ENCODE measurements around the gene PCDHA10.
"Not testable (repeated sequence)": the region's sequence is repeated elsewhere in the genome, so short reads cannot be mapped to it uniquely, and the experiment has no call there.

Gene PCDHA10

GRCh38 chr5:140823475-140823874 lies 32.2 kb upstream of the PCDHA10 start:
- DNase-seq (ENCODE audit: insufficient read length, low spot score) (no peak), FAIRE-seq (no peak)
- TF ChIP-seq SPI1 (IDR thresholded peaks at IDR 0.05; ENCODE audit: low read depth, low read length) (no peak), POLR2A (IDR thresholded peaks at IDR 0.05; ENCODE audit: low read depth, low read length) (no peak), POU2F2 (IDR thresholded peaks at IDR 0.05; ENCODE audit: low read depth, low read length) (no peak), PAX5 (IDR thresholded peaks at IDR 0.05; ENCODE audit: insufficient read depth, low read length, severe bottlenecking) (no peak), POLR2AphosphoS5 (IDR thresholded peaks at IDR 0.05; ENCODE audit: low read depth, low read length) (no peak), TAF1 (IDR thresholded peaks at IDR 0.05; ENCODE audit: low read depth, low read length) (no peak)

DNA sequence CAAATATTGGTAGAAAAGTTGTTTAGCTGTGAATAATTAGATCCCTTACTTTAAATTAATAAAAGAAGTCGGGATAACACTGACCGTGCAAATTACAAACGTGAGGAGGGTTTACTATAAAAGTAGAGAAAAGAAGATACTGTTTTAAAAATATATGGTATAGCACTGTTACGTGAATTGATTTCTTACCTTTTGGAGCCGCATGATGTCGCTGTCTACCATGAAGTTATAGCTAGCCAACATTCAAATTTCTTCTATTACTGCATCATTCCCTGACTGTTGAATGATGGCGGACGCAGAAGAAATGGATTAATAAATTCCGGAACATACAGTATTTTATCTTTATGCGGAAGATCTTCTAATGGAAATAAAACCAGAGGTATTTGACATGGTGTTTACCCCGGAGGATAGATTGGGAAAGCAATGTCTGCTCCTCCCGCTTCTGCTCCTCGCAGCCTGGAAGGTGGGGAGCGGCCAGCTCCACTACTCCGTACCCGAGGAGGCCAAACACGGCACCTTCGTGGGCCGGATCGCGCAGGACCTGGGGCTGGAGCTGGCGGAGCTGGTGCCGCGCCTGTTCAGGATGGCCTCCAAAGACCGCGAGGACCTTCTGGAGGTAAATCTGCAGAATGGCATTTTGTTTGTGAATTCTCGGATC lies 27.9 kb upstream of the PCDHA10 start, which contains the start of gene PCDHA6:
Gene PCDHA6 (plus strand): TSS at position 257 of the 658 bp plus-strand sequence. CDS start 132 bp downstream, at position 389.
- FAIRE-seq (no peak), DNase-seq (ENCODE audit: insufficient read length, low spot score) (no peak)
- TF ChIP-seq SPI1 (IDR thresholded peaks at IDR 0.05; ENCODE audit: low read depth, low read length) (no peak), POU2F2 (IDR thresholded peaks at IDR 0.05; ENCODE audit: low read depth, low read length) (no peak), POLR2AphosphoS5 (IDR thresholded peaks at IDR 0.05; ENCODE audit: low read depth, low read length) (no peak), PAX5 (IDR thresholded peaks at IDR 0.05; ENCODE audit: insufficient read depth, low read length, severe bottlenecking) (no peak), POLR2A (IDR thresholded peaks at IDR 0.05; ENCODE audit: low read depth, low read length) (no peak), TAF1 (IDR thresholded peaks at IDR 0.05; ENCODE audit: low read depth, low read length) (no peak)

GRCh38 chr5:140828362-140828737 lies 27.3 kb upstream of the PCDHA10 start:
- no peak for DNase-seq (ENCODE audit: insufficient read length, low spot score)
- TF ChIP-seq PAX5 (IDR thresholded peaks at IDR 0.05; ENCODE audit: insufficient read depth, low read length, severe bottlenecking) (no peak), POLR2A (IDR thresholded peaks at IDR 0.05; ENCODE audit: low read depth, low read length) (no peak), SPI1 (IDR thresholded peaks at IDR 0.05; ENCODE audit: low read depth, low read length) (no peak), TAF1 (IDR thresholded peaks at IDR 0.05; ENCODE audit: low read depth, low read length) (no peak), POU2F2 (IDR thresholded peaks at IDR 0.05; ENCODE audit: low read depth, low read length) (no peak), POLR2AphosphoS5 (IDR thresholded peaks at IDR 0.05; ENCODE audit: low read depth, low read length) (no peak)
- no peak for FAIRE-seq

DNA sequence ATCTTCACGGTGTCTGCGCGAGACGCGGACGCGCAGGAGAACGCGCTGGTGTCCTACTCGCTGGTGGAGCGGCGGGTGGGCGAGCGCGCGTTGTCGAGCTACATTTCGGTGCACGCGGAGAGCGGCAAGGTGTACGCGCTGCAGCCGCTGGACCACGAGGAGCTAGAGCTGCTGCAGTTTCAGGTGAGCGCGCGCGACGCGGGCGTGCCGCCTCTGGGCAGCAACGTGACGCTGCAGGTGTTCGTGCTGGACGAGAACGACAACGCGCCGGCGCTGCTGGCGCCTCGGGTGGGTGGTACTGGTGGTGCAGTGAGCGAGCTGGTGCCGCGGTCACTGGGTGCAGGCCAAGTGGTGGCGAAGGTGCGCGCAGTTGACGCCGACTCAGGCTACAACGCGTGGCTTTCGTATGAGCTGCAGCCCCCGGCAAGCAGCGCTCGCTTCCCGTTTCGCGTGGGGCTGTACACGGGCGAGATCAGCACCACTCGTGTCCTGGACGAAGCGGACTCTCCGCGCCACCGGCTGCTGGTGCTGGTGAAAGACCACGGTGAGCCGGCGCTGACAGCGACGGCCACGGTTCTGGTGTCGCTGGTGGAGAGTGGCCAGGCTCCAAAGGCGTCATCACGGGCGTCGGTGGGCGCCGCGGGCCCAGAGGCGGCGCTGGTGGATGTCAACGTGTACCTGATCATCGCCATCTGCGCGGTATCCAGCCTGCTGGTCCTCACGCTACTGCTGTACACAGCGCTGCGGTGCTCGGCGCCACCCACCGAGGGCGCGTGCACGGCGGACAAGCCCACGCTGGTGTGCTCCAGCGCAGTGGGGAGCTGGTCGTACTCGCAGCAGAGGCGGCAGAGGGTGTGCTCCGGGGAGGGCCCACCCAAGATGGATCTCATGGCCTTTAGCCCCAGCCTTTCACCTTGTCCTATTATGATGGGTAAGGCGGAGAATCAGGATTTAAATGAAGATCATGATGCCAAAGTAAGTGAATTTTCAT lies 25.9 kb upstream of the PCDHA10 start:
- FAIRE-seq; DNase-seq (ENCODE audit: insufficient read length, low spot score): not testable (repeated sequence)

GRCh38 chr5:140833993-140834392 lies 21.7 kb upstream of the PCDHA10 start, which contains the start of gene PCDHA7:
TSS of gene PCDHA7 (plus strand) at chr5:140834269. CDS start at chr5:140834384, 115 bp downstream.
- DNase-seq (ENCODE audit: insufficient read length, low spot score) (no peak), FAIRE-seq (no peak)
- TF ChIP-seq SPI1 (IDR thresholded peaks at IDR 0.05; ENCODE audit: low read depth, low read length) (no peak), POLR2A (IDR thresholded peaks at IDR 0.05; ENCODE audit: low read depth, low read length) (no peak), POLR2AphosphoS5 (IDR thresholded peaks at IDR 0.05; ENCODE audit: low read depth, low read length) (no peak), TAF1 (IDR thresholded peaks at IDR 0.05; ENCODE audit: low read depth, low read length) (no peak), PAX5 (IDR thresholded peaks at IDR 0.05; ENCODE audit: insufficient read depth, low read length, severe bottlenecking) (no peak), POU2F2 (IDR thresholded peaks at IDR 0.05; ENCODE audit: low read depth, low read length) (no peak)

DNA sequence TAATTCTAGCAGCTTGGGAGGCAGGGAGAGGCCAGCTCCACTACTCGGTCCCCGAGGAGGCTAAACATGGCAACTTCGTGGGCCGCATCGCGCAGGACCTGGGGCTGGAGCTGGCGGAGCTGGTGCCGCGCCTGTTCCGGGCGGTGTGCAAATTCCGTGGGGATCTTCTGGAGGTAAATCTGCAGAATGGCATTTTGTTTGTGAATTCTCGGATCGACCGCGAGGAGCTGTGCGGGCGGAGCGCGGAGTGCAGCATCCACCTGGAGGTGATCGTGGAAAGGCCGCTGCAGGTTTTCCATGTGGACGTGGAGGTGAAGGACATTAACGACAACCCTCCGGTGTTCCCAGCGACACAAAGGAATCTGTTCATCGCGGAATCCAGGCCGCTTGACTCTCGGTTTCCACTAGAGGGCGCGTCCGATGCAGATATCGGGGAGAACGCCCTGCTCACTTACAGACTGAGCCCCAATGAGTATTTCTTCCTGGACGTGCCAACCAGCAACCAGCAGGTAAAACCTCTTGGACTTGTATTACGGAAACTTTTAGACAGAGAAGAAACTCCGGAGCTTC lies 21.2 kb upstream of the PCDHA10 start:
- FAIRE-seq = not testable (repeated sequence)

DNA sequence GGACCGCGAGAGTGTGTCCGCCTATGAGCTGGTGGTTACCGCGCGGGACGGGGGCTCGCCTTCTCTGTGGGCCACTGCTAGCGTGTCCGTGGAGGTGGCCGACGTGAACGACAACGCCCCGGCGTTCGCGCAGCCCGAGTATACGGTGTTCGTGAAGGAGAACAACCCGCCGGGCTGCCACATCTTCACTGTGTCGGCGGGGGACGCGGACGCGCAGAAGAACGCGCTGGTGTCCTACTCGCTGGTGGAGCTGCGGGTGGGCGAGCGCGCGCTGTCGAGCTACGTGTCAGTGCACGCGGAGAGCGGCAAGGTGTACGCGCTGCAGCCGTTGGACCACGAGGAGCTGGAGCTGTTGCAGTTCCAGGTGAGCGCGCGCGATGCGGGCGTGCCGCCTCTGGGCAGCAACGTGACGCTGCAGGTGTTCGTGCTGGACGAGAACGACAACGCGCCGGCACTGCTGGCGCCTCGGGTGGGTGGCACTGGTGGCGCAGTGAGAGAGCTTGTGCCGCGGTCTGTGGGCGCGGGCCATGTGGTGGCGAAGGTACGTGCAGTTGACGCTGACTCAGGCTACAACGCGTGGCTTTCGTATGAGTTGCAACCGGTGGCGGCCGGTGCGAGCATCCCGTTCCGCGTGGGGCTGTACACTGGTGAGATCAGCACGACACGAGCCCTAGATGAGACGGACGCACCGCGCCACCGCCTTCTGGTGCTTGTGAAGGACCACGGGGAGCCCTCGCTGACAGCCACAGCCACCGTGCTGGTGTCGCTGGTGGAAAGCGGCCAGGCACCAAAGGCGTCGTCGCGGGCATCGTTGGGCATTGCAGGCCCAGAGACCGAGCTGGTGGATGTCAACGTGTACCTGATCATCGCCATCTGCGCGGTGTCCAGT lies 19.8 kb upstream of the PCDHA10 start:
- no peak for FAIRE-seq
- no peak for TF ChIP-seq POU2F2 (IDR thresholded peaks at IDR 0.05; ENCODE audit: low read depth, low read length)
- no peak for TF ChIP-seq PAX5 (IDR thresholded peaks at IDR 0.05; ENCODE audit: insufficient read depth, low read length, severe bottlenecking)
- no peak for TF ChIP-seq TAF1 (IDR thresholded peaks at IDR 0.05; ENCODE audit: low read depth, low read length)
- TF ChIP-seq SPI1 (IDR thresholded peaks at IDR 0.05; ENCODE audit: low read depth, low read length) = no peak
- TF ChIP-seq POLR2AphosphoS5 (IDR thresholded peaks at IDR 0.05; ENCODE audit: low read depth, low read length) = no peak
- TF ChIP-seq POLR2A (IDR thresholded peaks at IDR 0.05; ENCODE audit: low read depth, low read length) = no peak

More for the DNA sequence above, 21.2 kb upstream of the PCDHA10 start:
- not testable (repeated sequence) for DNase-seq (ENCODE audit: insufficient read length, low spot score)

DNA sequence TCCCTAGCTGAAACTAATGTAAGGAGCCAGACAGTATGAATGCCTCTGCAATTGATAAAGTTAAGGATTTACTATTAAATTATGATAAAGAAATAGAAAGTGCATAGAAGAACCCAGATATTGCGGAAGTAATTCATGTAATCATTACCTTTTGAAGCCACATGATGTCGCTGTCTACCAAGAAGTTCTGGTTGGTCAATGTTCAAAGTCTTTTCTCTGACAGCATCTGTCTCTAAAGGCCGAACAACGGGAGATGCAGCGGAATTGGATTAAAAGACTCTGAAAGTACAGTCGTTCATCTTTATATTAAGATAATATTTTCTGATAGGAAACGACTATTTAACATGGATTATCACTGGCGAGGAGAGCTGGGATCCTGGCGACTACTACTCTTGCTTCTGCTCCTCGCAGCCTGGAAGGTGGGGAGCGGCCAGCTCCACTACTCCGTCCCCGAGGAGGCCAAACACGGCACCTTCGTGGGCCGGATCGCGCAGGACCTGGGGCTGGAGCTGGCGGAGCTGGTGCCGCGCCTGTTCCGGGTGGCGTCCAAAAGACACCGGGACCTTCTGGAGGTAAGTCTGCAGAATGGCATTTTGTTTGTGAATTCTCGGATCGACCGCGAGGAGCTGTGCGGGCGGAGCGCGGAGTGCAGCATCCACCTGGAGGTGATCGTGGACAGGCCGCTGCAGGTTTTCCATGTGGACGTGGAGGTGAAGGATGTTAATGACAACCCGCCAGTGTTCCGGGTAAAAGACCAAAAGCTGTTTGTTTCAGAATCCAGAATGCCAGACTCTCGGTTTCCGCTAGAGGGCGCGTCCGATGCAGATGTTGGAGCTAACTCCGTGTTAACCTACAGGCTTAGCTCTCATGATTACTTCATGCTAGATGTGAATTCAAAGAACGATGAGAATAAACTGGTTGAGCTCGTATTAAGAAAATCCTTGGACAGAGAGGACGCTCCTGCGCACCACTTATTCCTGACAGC lies 14.4 kb upstream of the PCDHA10 start, which contains the start of gene PCDHA8:
Gene PCDHA8 (plus strand): TSS at position 210 of the 985 bp plus-strand sequence. CDS start 135 bp downstream, at position 345.
- TF ChIP-seq POU2F2 (IDR thresholded peaks at IDR 0.05; ENCODE audit: low read depth, low read length) (no peak), POLR2A (IDR thresholded peaks at IDR 0.05; ENCODE audit: low read depth, low read length) (no peak), SPI1 (IDR thresholded peaks at IDR 0.05; ENCODE audit: low read depth, low read length) (no peak), POLR2AphosphoS5 (IDR thresholded peaks at IDR 0.05; ENCODE audit: low read depth, low read length) (no peak), PAX5 (IDR thresholded peaks at IDR 0.05; ENCODE audit: insufficient read depth, low read length, severe bottlenecking) (no peak), TAF1 (IDR thresholded peaks at IDR 0.05; ENCODE audit: low read depth, low read length) (no peak)
- FAIRE-seq (no peak), DNase-seq (ENCODE audit: insufficient read length, low spot score) (no peak)

More for the DNA sequence above, 19.8 kb upstream of the PCDHA10 start:
- no peak for DNase-seq (ENCODE audit: insufficient read length, low spot score)
